CD8-positive, alpha-beta memory T cell (primary cell): ENCODE measurements around the gene GPX4. TPM values are rescaled to one million over a fixed set of nuclear protein-coding genes. Genes with fewer than 3 reads are reported as not detected.

Experiments
- CTCF ChIA-PET: fragments of 350-600 bp; sonication (Branson Sonifier 250); formaldehyde crosslinking; loops from one replicate; lab custom pipeline; 2021; ENCODE audit warnings: antibody characterized with exemption; lab: Charles Lee
- POLR2A ChIA-PET: fragments of 350-600 bp; sonication (Branson Sonifier 250); formaldehyde crosslinking; loops from one replicate; lab custom pipeline; 2021; ENCODE audit warnings: antibody characterized with exemption; lab: Charles Lee
- DNase-seq, 5 donors: peaks; one replicate each; pipeline versions ENCODE4 v3.0.0 to v3.0.0-alpha.2; 2020 to 2022; ENCODE audit warnings: mixed read lengths in 1 of 5
- H3K27ac ChIP-seq: one replicate; pipeline ENCODE4 v1.7.0; 2013; ENCODE audit warnings: low read depth, mild to moderate bottlenecking, low read length, moderate library complexity
- H3K27me3 ChIP-seq: 2 replicates; pipeline ENCODE4 v1.7.0; 2013; ENCODE audit warnings: low read length, mild to moderate bottlenecking; ENCODE audit not compliant: insufficient read depth, poor library complexity, severe bottlenecking
- H3K36me3 ChIP-seq: 2 replicates; pipeline ENCODE4 v1.7.0; 2013; ENCODE audit warnings: mild to moderate bottlenecking, low read length, moderate library complexity; ENCODE audit not compliant: insufficient read depth
- H3K4me1 ChIP-seq: 2 replicates; pipeline ENCODE4 v1.7.0; 2013; ENCODE audit warnings: mild to moderate bottlenecking, low read length, moderate library complexity; ENCODE audit not compliant: insufficient read depth
- H3K4me3 ChIP-seq: 2 replicates; pipeline ENCODE4 v1.7.0; 2013; ENCODE audit warnings: mild to moderate bottlenecking, low read length
- H3K9me3 ChIP-seq: 2 replicates; pipeline ENCODE4 v1.7.0; 2013; ENCODE audit warnings: mild to moderate bottlenecking, low read length
- H3K27ac Mint-ChIP-seq, 8 donors: one replicate each; pipeline ENCODE4 v1.8.0; 2020 to 2021; ENCODE audit warnings: mixed read lengths in 8 of 8, mild to moderate bottlenecking in 6 of 8, inconsistent platforms in 3 of 8, moderate library complexity in 3 of 8
- H3K27me3 Mint-ChIP-seq, 2 donors: one replicate each; pipeline ENCODE4 v1.8.0; 2020 to 2021; ENCODE audit warnings: mixed read lengths in 2 of 2, mild to moderate bottlenecking in 1 of 2, moderate library complexity in 1 of 2
- H3K36me3 Mint-ChIP-seq, 3 donors: one replicate each; pipeline ENCODE4 v1.8.0; 2020 to 2021; ENCODE audit warnings: mixed read lengths in 3 of 3, inconsistent platforms in 1 of 3, mild to moderate bottlenecking in 1 of 3
- H3K4me1 Mint-ChIP-seq, 3 donors: one replicate each; pipeline ENCODE4 v1.8.0; 2020 to 2021; ENCODE audit warnings: mixed read lengths in 3 of 3, inconsistent platforms in 1 of 3, mild to moderate bottlenecking in 1 of 3
- H3K4me3 Mint-ChIP-seq, 7 donors: one replicate each; pipeline ENCODE4 v1.8.0; 2020 to 2021; ENCODE audit warnings: mixed read lengths in 7 of 7, mild to moderate bottlenecking in 6 of 7, moderate library complexity in 4 of 7, inconsistent platforms in 2 of 7
- H3K9me3 Mint-ChIP-seq, 5 donors: one replicate each; pipeline ENCODE4 v1.8.0; 2020 to 2022; ENCODE audit warnings: mixed read lengths in 5 of 5, mild to moderate bottlenecking in 3 of 5, moderate library complexity in 2 of 5, inconsistent platforms in 1 of 5
- polyA plus RNA-seq: library from polyadenylated mRNA; unstranded; fragments of 300-500 nt; fragmentation: Illumina TruSeq; gene quantifications from one replicate; pipeline ENCODE4 v1.2.3, GENCODE V29; 2021
- total RNA-seq, 2 experiments: library from RNA; stranded (reverse); gene quantifications; one replicate each; pipeline ENCODE4 v1.2.3, GENCODE V29; 2021

GPX4 gene
- total and polyA plus RNA-seq, 3 experiments from 2014 or later: 222 to 373 (median 222) TPM

GRCh38 chr19:1060689-1061088 is 43.1 kb upstream of the GPX4 start:
- POLR2A ChIA-PET: interaction anchor here (0.7 kb wide), 2 partner anchors 26 to 1191 kb away, joined by 3 to 9 read pairs; no protein-coding TSS in a partner anchor
- Histone ChIP-seq H3K9me3 (no peaks in the 10 kb centered on the region), H3K4me1 (peaks cover 37% of the 10 kb centered on the region), H3K27me3 (no peaks in the 10 kb centered on the region), H3K27ac (no peak overlapping the region), H3K4me3 (no peak overlapping the region), H3K36me3 (peaks cover 11% of the 10 kb centered on the region)
- H3K4me1 Mint-ChIP-seq: peaks cover 28 to 49% (median 40%) of the 10 kb centered on the region in 3 donors
- no peaks in the 10 kb centered on the region for H3K27me3 Mint-ChIP-seq
- H3K4me3 Mint-ChIP-seq: no peak overlapping the region
- peaks cover 0 to 38% (median 4%) of the 10 kb centered on the region in 3 donors for H3K36me3 Mint-ChIP-seq
- no peak overlapping the region for H3K27ac Mint-ChIP-seq
- CTCF ChIA-PET: interaction anchor here (1.3 to 5.2 kb wide), 2 partner anchors 27 to 183 kb away, joined by 5 to 57 read pairs; no protein-coding TSS in a partner anchor
- no peak for DNase-seq
- H3K9me3 Mint-ChIP-seq: peaks cover 0 to 4% (median 0%) of the 10 kb centered on the region in 5 donors

- no peak overlapping the region for H3K4me3 ChIP-seq
- H3K27me3 ChIP-seq: no peaks in the 10 kb centered on the region
- no peaks in the 10 kb centered on the region for H3K9me3 ChIP-seq
- H3K4me1 Mint-ChIP-seq: peaks cover 27 to 53% (median 37%) of the 10 kb centered on the region in 3 donors
- peaks cover 0 to 26% (median 0%) of the 10 kb centered on the region in 3 donors for H3K36me3 Mint-ChIP-seq
- CTCF ChIA-PET: no interaction called here
- H3K27ac Mint-ChIP-seq: no peak overlapping the region
- no peak overlapping the region for H3K27ac ChIP-seq
- H3K4me1 ChIP-seq: peaks cover 48% of the 10 kb centered on the region
- POLR2A ChIA-PET: interaction anchor here (0.8 kb wide), 1 partner anchor 19 kb away, joined by 3 read pairs; no protein-coding TSS in a partner anchor
- peak in 1 of 5 donors; percentile 45 for DNase-seq
- no peak overlapping the region for H3K4me3 Mint-ChIP-seq
- peaks cover 2% of the 10 kb centered on the region for H3K36me3 ChIP-seq
- H3K27me3 Mint-ChIP-seq: no peaks in the 10 kb centered on the region
- H3K9me3 Mint-ChIP-seq: peaks cover 0 to 3% (median 0%) of the 10 kb centered on the region in 5 donors
Measured at GRCh38 chr19:1061987-1062386, 41.8 kb upstream of the GPX4 start.

DNA sequence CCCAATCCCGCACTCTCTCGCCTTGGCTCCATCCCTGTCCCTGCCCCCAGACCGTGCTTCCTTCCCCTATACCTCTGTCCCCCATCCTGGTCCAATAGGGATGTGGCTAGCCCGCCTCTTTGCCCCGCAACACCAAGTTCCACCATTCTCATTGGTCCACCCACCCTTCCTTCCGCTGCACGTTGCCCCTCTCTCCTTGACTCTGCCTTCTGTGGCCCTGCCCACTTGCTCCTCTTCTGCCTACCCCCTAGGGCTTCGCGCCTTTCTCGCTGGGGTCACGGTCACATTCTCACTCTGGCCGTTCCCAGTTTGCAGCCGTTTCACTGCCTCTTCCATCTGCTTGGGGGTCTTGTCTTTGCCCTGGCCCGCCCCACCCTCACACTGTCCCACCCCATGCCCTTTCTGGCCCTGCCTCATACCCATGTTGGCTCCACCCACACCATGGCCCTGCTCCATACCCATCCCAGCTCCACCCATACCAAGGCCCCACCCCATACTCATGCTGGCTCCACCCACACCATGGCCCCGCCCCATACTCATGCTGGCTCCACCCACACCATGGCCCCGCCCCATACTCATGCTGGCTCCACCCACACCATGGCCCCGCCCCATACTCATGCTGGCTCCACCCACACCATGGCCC is 41.3 kb upstream of the GPX4 start:
- Histone ChIP-seq H3K27ac (no peak overlapping the region), H3K4me1 (peaks cover 42% of the 10 kb centered on the region), H3K27me3 (no peaks in the 10 kb centered on the region), H3K4me3 (no peak overlapping the region), H3K36me3 (no peaks in the 10 kb centered on the region), H3K9me3 (no peaks in the 10 kb centered on the region)
- DNase-seq: peak in 1 of 5 donors; percentile 45
- POLR2A ChIA-PET: no interaction called here
- peaks cover 0 to 21% (median 0%) of the 10 kb centered on the region in 3 donors for H3K36me3 Mint-ChIP-seq
- no peaks in the 10 kb centered on the region for H3K27me3 Mint-ChIP-seq
- H3K4me1 Mint-ChIP-seq: peaks cover 21 to 48% (median 32%) of the 10 kb centered on the region in 3 donors
- H3K27ac Mint-ChIP-seq: no peak overlapping the region
- CTCF ChIA-PET: no interaction called here
- H3K4me3 Mint-ChIP-seq: no peak overlapping the region
- peaks cover 0 to under 1% (median 0%) of the 10 kb centered on the region in 5 donors for H3K9me3 Mint-ChIP-seq

DNA sequence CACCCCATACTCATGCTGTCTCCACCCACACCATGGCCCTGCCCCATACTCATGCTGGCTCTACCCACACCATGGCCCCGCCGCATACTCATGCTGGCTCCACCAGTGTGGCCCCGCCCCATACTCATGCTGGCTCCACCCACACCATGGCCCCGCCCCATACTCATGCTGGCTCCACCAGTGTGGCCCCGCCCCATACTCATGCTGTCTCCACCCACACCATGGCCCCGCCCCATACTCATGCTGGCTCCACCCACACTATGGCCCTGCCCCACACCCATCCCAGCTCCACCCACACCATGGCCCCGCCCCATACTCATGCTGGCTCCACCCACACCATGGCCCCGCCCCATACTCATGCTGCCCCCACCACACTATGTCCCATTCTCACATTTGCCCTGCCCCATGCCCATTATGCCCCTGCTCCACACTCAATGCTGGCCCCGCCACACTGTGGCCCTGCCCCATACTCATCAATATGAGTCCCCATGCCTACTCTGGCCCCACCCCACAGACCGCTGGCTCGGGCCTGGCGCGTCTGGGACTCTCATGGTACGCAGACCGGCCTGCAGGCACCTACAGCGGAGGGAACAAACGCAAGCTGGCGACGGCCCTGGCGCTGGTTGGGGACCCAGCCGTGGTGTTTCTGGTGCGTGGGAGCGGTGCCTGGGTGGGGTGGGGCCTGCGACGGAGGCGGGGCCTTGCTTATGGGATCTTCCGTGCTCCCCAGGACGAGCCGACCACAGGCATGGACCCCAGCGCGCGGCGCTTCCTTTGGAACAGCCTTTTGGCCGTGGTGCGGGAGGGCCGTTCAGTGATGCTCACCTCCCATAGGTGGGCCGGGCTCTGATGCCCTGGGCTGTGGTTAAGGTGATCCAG is 40.5 kb upstream of the GPX4 start:
- ChIA-PET CTCF (interaction anchor here (5.6 kb wide), 1 partner anchor 19 kb away, joined by 264 read pairs; no protein-coding TSS in a partner anchor), POLR2A (interaction anchor here (17.4 kb wide), 1 partner anchor 19 kb away, joined by 737 read pairs; no protein-coding TSS in a partner anchor)
- no peaks in the 10 kb centered on the region for H3K27me3 ChIP-seq
- H3K4me1 Mint-ChIP-seq: peaks cover 14 to 41% (median 24%) of the 10 kb centered on the region in 3 donors
- H3K36me3 ChIP-seq: no peaks in the 10 kb centered on the region
- no peaks in the 10 kb centered on the region for H3K9me3 ChIP-seq
- DNase-seq: peak; percentile 58 to 80 (median 65)
- H3K36me3 Mint-ChIP-seq: peaks cover 0 to 23% (median 0%) of the 10 kb centered on the region in 3 donors
- H3K9me3 Mint-ChIP-seq: no peaks in the 10 kb centered on the region
- H3K27ac ChIP-seq: no peak overlapping the region
- H3K27me3 Mint-ChIP-seq: no peaks in the 10 kb centered on the region
- H3K4me3 Mint-ChIP-seq: peak overlapping the region in 2 of 7 donors; percentile 54 to 58
- peaks cover 35% of the 10 kb centered on the region for H3K4me1 ChIP-seq
- peak overlapping the region in 4 of 8 donors; percentile 23 to 64 (median 30) for H3K27ac Mint-ChIP-seq
- no peak overlapping the region for H3K4me3 ChIP-seq

DNA sequence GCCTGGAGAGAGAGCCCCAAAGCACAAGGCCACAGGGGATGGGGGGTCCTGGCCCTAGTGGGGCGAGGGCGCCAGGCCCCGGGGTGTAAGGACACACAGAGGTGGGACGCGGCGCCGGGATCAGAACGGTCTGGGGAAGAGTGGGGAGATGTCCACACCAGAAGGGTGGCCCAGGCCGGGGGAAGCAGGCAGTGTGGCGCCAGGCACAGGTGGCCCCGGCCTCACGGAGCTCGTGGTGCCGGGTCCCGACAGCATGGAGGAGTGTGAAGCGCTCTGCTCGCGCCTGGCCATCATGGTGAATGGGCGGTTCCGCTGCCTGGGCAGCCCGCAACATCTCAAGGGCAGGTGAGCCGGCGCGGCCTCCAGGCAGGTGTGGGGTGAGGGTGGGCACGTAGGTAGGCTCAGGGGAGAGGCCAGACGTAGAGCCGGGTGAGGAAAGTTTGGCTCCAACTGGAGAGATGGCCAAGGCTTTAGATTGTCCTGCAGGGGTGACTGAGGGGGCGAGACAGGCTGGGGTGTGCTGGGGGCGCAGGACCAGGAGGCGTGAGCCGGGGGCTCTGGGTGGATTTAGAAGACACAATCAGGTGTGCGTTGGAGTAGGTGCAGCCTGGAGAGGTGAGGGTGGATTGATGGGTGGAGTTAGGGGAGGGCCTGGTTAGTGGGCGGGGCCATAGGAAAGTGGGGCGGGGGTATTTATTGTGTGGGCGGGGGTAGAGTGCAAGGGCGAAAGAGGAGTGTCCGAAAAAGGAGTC is 39.7 kb upstream of the GPX4 start:
- POLR2A ChIA-PET: interaction anchor here (0.5 to 17.4 kb wide), 9 partner anchors 11 to 129 kb away, joined by 3 to 737 read pairs (median 6); partner anchors contain the start of gene ABCA7
- peak in 1 of 5 donors; percentile 51 for DNase-seq
- H3K4me3 ChIP-seq: no peak overlapping the region

GRCh38 chr19:1064661-1065605 is 38.9 kb upstream of the GPX4 start:
- Mint-ChIP-seq H3K27me3 (no peaks in the 10 kb centered on the region), H3K36me3 (peaks cover 8 to 29% (median 9%) of the 10 kb centered on the region in 3 donors), H3K4me3 (peak overlapping the region; percentile 46 to 89 (median 66)), H3K27ac (peak overlapping the region; percentile 36 to 96 (median 80)), H3K4me1 (peaks cover 20 to 52% (median 35%) of the 10 kb centered on the region in 3 donors), H3K9me3 (no peaks in the 10 kb centered on the region)
- no peaks in the 10 kb centered on the region for H3K27me3 ChIP-seq
- no peaks in the 10 kb centered on the region for H3K9me3 ChIP-seq
- peaks cover 7% of the 10 kb centered on the region for H3K36me3 ChIP-seq
- DNase-seq: peak; percentile 47 to 73 (median 62)
- H3K4me3 ChIP-seq: peak overlapping the region; percentile 26
- CTCF ChIA-PET: interaction anchor here (0.7 to 5.6 kb wide), 27 partner anchors 7 to 205 kb away, joined by 3 to 264 read pairs (median 5); partner anchors contain the start of genes ABCA7, ATP5F1D, CNN2 and RNU6-2
- H3K27ac ChIP-seq: no peak overlapping the region
- peaks cover 35% of the 10 kb centered on the region for H3K4me1 ChIP-seq
- POLR2A ChIA-PET: interaction anchor here (0.5 to 17.4 kb wide), 12 partner anchors 11 to 129 kb away, joined by 3 to 737 read pairs (median 6); partner anchors contain the start of genes ABCA7 and POLR2E

More for the DNA sequence above, 39.7 kb upstream of the GPX4 start:
- no peaks in the 10 kb centered on the region for H3K36me3 ChIP-seq
- peaks cover 28% of the 10 kb centered on the region for H3K4me1 ChIP-seq
- H3K27me3 Mint-ChIP-seq: no peaks in the 10 kb centered on the region
- CTCF ChIA-PET: interaction anchor here (0.7 to 5.6 kb wide), 26 partner anchors 9 to 206 kb away, joined by 3 to 264 read pairs (median 5); partner anchors contain the start of genes ABCA7, ATP5F1D, CNN2 and RNU6-2
- H3K36me3 Mint-ChIP-seq: peaks cover 5 to 26% (median 6%) of the 10 kb centered on the region in 3 donors
- peaks cover 16 to 43% (median 26%) of the 10 kb centered on the region in 3 donors for H3K4me1 Mint-ChIP-seq
- H3K9me3 Mint-ChIP-seq: no peaks in the 10 kb centered on the region
- no peaks in the 10 kb centered on the region for H3K27me3 ChIP-seq
- H3K9me3 ChIP-seq: no peaks in the 10 kb centered on the region
- peak overlapping the region in 1 of 7 donors; percentile 37 for H3K4me3 Mint-ChIP-seq
- H3K27ac ChIP-seq: no peak overlapping the region
- peak overlapping the region in 2 of 8 donors; percentile 15 to 87 for H3K27ac Mint-ChIP-seq
